ENCODE results near the gene CORO2A.

The CORO2A gene

GRCh38 chr9:98146101-98146991 lies 46.1 kb downstream of the CORO2A start (continued):
- no peak for TF ChIP-seq ZNF48 (tag by site-specific recombination; IDR thresholded peaks at IDR 0.05)
- no peak for TF ChIP-seq MEIS1 (CRISPR knock-in tag; IDR thresholded peaks at IDR 0.05; ENCODE audit: borderline replicate concordance)
- TF ChIP-seq ZBTB48 (tag by site-specific recombination; IDR thresholded peaks at IDR 0.05), result peak; percentile 95

- no peaks in the 10 kb centered on the region for H3K36me3 ChIP-seq (ENCODE audit: control insufficient read depth in 2 of 2, insufficient read depth in 1 of 2, low read length in 2 of 2)
- no peak overlapping the region for H3K27ac ChIP-seq (ENCODE audit: extremely low read depth, low read depth, low read length)
- H3K4me1 ChIP-seq (ENCODE audit: control insufficient read depth, insufficient read depth, low read length), result no peaks in the 10 kb centered on the region; the same call in 1 of the 2 replicates
- TF ChIP-seq MZF1 (tag by site-specific recombination; IDR thresholded peaks at IDR 0.05; ENCODE audit: borderline replicate concordance), result no peak
- no peak for TF ChIP-seq ZNF174 (tag by site-specific recombination; IDR thresholded peaks at IDR 0.05)
- no peak for TF ChIP-seq FEZF1 (tag by site-specific recombination; IDR thresholded peaks at IDR 0.05)
- no peak for TF ChIP-seq ZNF514 (tag by site-specific recombination; IDR thresholded peaks at IDR 0.05)
- TF ChIP-seq ZNF416 (tag by site-specific recombination; IDR thresholded peaks at IDR 0.05), result no peak
- TF ChIP-seq ZNF366 (tag by site-specific recombination; conservative IDR thresholded peaks at IDR 0.05), result no peak
- TF ChIP-seq ZNF16 (tag by site-specific recombination; IDR thresholded peaks at IDR 0.05; ENCODE audit: low read depth), result no peak
- no peak for TF ChIP-seq SETDB1 (IDR thresholded peaks at IDR 0.05; ENCODE audit: insufficient read length, low read length)
- TF ChIP-seq ZNF223 (tag by site-specific recombination; IDR thresholded peaks at IDR 0.05), result no peak
- TF ChIP-seq GLIS1 (tag by site-specific recombination; IDR thresholded peaks at IDR 0.05), result no peak
- TF ChIP-seq BCL6B (tag by site-specific recombination; IDR thresholded peaks at IDR 0.05), result no peak
- no peak for TF ChIP-seq ZFP37 (tag by site-specific recombination; IDR thresholded peaks at IDR 0.05)
- H3K9me3 ChIP-seq (ENCODE audit: control insufficient read depth, insufficient read depth, low read depth, low read length), result no peaks in the 10 kb centered on the region
- H3K4me3 ChIP-seq (ENCODE audit: low read depth, low read length), result no peak overlapping the region
- CTCF ChIA-PET, result no interaction called here
- POLR2A ChIA-PET, result no interaction called here
Measured at GRCh38 chr9:98144631-98145030, 47.8 kb downstream of the CORO2A start.

GRCh38 chr9:98144076-98144475 lies 48.4 kb downstream of the CORO2A start:
- Histone ChIP-seq H3K27ac (ENCODE audit: extremely low read depth, low read depth, low read length) (no peak overlapping the region), H3K36me3 (ENCODE audit: control insufficient read depth in 2 of 2, insufficient read depth in 1 of 2, low read length in 2 of 2) (no peaks in the 10 kb centered on the region), H3K9me3 (ENCODE audit: control insufficient read depth, insufficient read depth, low read depth, low read length) (no peaks in the 10 kb centered on the region), H3K4me3 (ENCODE audit: low read depth, low read length) (no peak overlapping the region), H3K4me1 (ENCODE audit: control insufficient read depth, insufficient read depth, low read length) (no peaks in the 10 kb centered on the region; the same call in 1 of the 2 replicates)
- POLR2A ChIA-PET, result no interaction called here
- CTCF ChIA-PET, result no interaction called here
- TF ChIP-seq ZNF558 (tag by site-specific recombination; IDR thresholded peaks at IDR 0.05) (no peak), PRDM4 (tag by site-specific recombination; IDR thresholded peaks at IDR 0.05) (no peak), ZNF645 (tag by site-specific recombination; IDR thresholded peaks at IDR 0.05) (no peak), ZFHX2 (tag by site-specific recombination; conservative IDR thresholded peaks at IDR 0.05) (no peak), ZSCAN30 (tag by site-specific recombination; IDR thresholded peaks at IDR 0.05) (no peak), TCF7L2 (IDR thresholded peaks at IDR 0.05; ENCODE audit: borderline replicate concordance, low read depth, low read length) (no peak), ZBTB6 (tag by site-specific recombination; IDR thresholded peaks at IDR 0.05) (no peak), ZNF677 (tag by site-specific recombination; IDR thresholded peaks at IDR 0.05) (no peak), ZNF148 (tag by site-specific recombination; IDR thresholded peaks at IDR 0.05; ENCODE audit: borderline replicate concordance) (no peak), YY1 (tag by site-specific recombination; IDR thresholded peaks at IDR 0.05) (no peak), IKZF3 (tag by site-specific recombination; IDR thresholded peaks at IDR 0.05) (no peak)
